ENCODE measurements around the gene DDX59. TPM values are rescaled to one million over a fixed set of nuclear protein-coding genes. Genes with fewer than 3 reads are reported as not detected.

DDX59 gene
- total RNA-seq, 3 donors from 2014 or later (not counting 1 experiment from before 2014, with no cell fraction given), result 31.9 to 39.9 (median 38.7) TPM

- intact Hi-C loops (cut with micrococcal nuclease), result no loop called here
- no peaks in the 10 kb centered on the region for H3K9me3 ChIP-seq (ENCODE audit: control insufficient read depth, insufficient read depth, low read length)
- 100% methylated on average over 1 of the region's 1 CpG for WGBS (ENCODE audit: insufficient coverage)
- no peak for ATAC-seq
- no peaks in the 10 kb centered on the region for H3K4me1 Mint-ChIP-seq
- no peaks in the 10 kb centered on the region for H3K27me3 ChIP-seq (ENCODE audit: control insufficient read depth, insufficient read depth, low read length)
- no peaks in the 10 kb centered on the region for H3K4me1 ChIP-seq (ENCODE audit: control insufficient read depth, insufficient read depth, low read length)
- no peak overlapping the region for H3K4me3 ChIP-seq (ENCODE audit: low read length)
- DNase-seq, result no peak
- H3K27ac ChIP-seq (ENCODE audit: low read length), result no peak overlapping the region
- H3K4me3 Mint-ChIP-seq, result no peak overlapping the region
- no peaks in the 10 kb centered on the region for H3K36me3 Mint-ChIP-seq
- TF ChIP-seq CTCF (IDR thresholded peaks at IDR 0.05), result no peak
- H3K27ac Mint-ChIP-seq, result no peak overlapping the region
- no peaks in the 10 kb centered on the region for H3K36me3 ChIP-seq (ENCODE audit: control insufficient read depth, insufficient read depth, low read length)
- H3K27me3 Mint-ChIP-seq (ENCODE audit: low read depth in 2 of 2), result peaks cover 5 to 23% of the 10 kb centered on the region in 2 donors
- H3K9me3 Mint-ChIP-seq, result no peaks in the 10 kb centered on the region
Measured at GRCh38 chr1:200692316-200692715, 22.6 kb upstream of the DDX59 start.

GRCh38 chr1:200686620-200687019 lies 16.9 kb upstream of the DDX59 start:
- no peak overlapping the region for H3K27ac ChIP-seq (ENCODE audit: low read length)
- no peaks in the 10 kb centered on the region for H3K9me3 Mint-ChIP-seq
- DNase-seq (no peak), ATAC-seq (no peak)
- TF ChIP-seq CTCF (IDR thresholded peaks at IDR 0.05), result no peak
- H3K27me3 Mint-ChIP-seq (ENCODE audit: low read depth in 2 of 2), result peaks cover 3 to 9% of the 10 kb centered on the region in 2 donors
- H3K27me3 ChIP-seq (ENCODE audit: control insufficient read depth, insufficient read depth, low read length), result no peaks in the 10 kb centered on the region
- intact Hi-C loops (cut with micrococcal nuclease), result no loop called here
- no peaks in the 10 kb centered on the region for H3K36me3 ChIP-seq (ENCODE audit: control insufficient read depth, insufficient read depth, low read length)
- WGBS (ENCODE audit: insufficient coverage), result no CpG with 5 or more reads among the region's 2 CpGs
- no peaks in the 10 kb centered on the region for H3K4me1 ChIP-seq (ENCODE audit: control insufficient read depth, insufficient read depth, low read length)
- H3K4me1 Mint-ChIP-seq, result no peaks in the 10 kb centered on the region
- no peak overlapping the region for H3K4me3 ChIP-seq (ENCODE audit: low read length)
- no peak overlapping the region for H3K4me3 Mint-ChIP-seq
- no peaks in the 10 kb centered on the region for H3K9me3 ChIP-seq (ENCODE audit: control insufficient read depth, insufficient read depth, low read length)
- no peak overlapping the region for H3K27ac Mint-ChIP-seq
- no peaks in the 10 kb centered on the region for H3K36me3 Mint-ChIP-seq

- Mint-ChIP-seq H3K36me3 (no peaks in the 10 kb centered on the region), H3K27me3 (ENCODE audit: low read depth in 2 of 2) (peaks cover 3 to 8% of the 10 kb centered on the region in 2 donors), H3K4me1 (no peaks in the 10 kb centered on the region), H3K4me3 (no peak overlapping the region), H3K9me3 (no peaks in the 10 kb centered on the region), H3K27ac (no peak overlapping the region)
- TF ChIP-seq CTCF (IDR thresholded peaks at IDR 0.05), result no peak
- intact Hi-C loops (cut with micrococcal nuclease), result no loop called here
- ATAC-seq (no peak), DNase-seq (no peak)
- H3K4me3 ChIP-seq (ENCODE audit: low read length), result no peak overlapping the region
- 67% methylated on average over 4 of the region's 4 CpGs for WGBS (ENCODE audit: insufficient coverage)
- H3K4me1 ChIP-seq (ENCODE audit: control insufficient read depth, insufficient read depth, low read length), result no peaks in the 10 kb centered on the region
- no peaks in the 10 kb centered on the region for H3K9me3 ChIP-seq (ENCODE audit: control insufficient read depth, insufficient read depth, low read length)
- no peaks in the 10 kb centered on the region for H3K36me3 ChIP-seq (ENCODE audit: control insufficient read depth, insufficient read depth, low read length)
- no peaks in the 10 kb centered on the region for H3K27me3 ChIP-seq (ENCODE audit: control insufficient read depth, insufficient read depth, low read length)
- H3K27ac ChIP-seq (ENCODE audit: low read length), result no peak overlapping the region
Measured at GRCh38 chr1:200684015-200684414, 14.3 kb upstream of the DDX59 start.

GRCh38 chr1:200683298-200683697 lies 13.6 kb upstream of the DDX59 start:
- ATAC-seq, result no peak
- no peak overlapping the region for H3K27ac ChIP-seq (ENCODE audit: low read length)
- no peaks in the 10 kb centered on the region for H3K9me3 Mint-ChIP-seq
- H3K36me3 ChIP-seq (ENCODE audit: control insufficient read depth, insufficient read depth, low read length), result no peaks in the 10 kb centered on the region
- DNase-seq, result no peak
- H3K4me3 ChIP-seq (ENCODE audit: low read length), result no peak overlapping the region
- TF ChIP-seq CTCF (IDR thresholded peaks at IDR 0.05), result no peak
- WGBS (ENCODE audit: insufficient coverage), result no CpG with 5 or more reads among the region's 1 CpG
- H3K27me3 Mint-ChIP-seq (ENCODE audit: low read depth in 2 of 2), result peaks cover 3 to 7% of the 10 kb centered on the region in 2 donors
- H3K27me3 ChIP-seq (ENCODE audit: control insufficient read depth, insufficient read depth, low read length), result no peaks in the 10 kb centered on the region
- H3K36me3 Mint-ChIP-seq, result no peaks in the 10 kb centered on the region
- no peaks in the 10 kb centered on the region for H3K4me1 ChIP-seq (ENCODE audit: control insufficient read depth, insufficient read depth, low read length)
- H3K9me3 ChIP-seq (ENCODE audit: control insufficient read depth, insufficient read depth, low read length), result no peaks in the 10 kb centered on the region
- no peaks in the 10 kb centered on the region for H3K4me1 Mint-ChIP-seq
- no peak overlapping the region for H3K27ac Mint-ChIP-seq
- intact Hi-C loops (cut with micrococcal nuclease), result no loop called here
- no peak overlapping the region for H3K4me3 Mint-ChIP-seq
